Smooth muscle cell (in vitro differentiated cells): ENCODE results near the gene C6orf132. TPM values are rescaled to one million over a fixed set of nuclear protein-coding genes. Genes with fewer than 3 reads are reported as not detected.

Source experiments
- DNase-seq: peaks from one replicate; lab custom pipeline; 2025; ENCODE audit not compliant: unreplicated experiment; lab: John Stamatoyannopoulos, UW
- H2AFZ ChIP-seq: fragments of 200-600 bp; sonication (generic); 2 replicates; pipeline ENCODE4 v1.6.0; 2016; ENCODE audit warnings: antibody characterized with exemption, low read depth, mild to moderate bottlenecking
- H3F3A ChIP-seq: fragments of 200-600 bp; sonication (generic); 2 replicates; pipeline ENCODE4 v1.6.0; 2017; ENCODE audit warnings: antibody characterized with exemption, low read depth
- H3K27ac ChIP-seq: fragments of 200-600 bp; sonication (generic); 2 replicates; pipeline ENCODE4 v1.5.1; 2016; ENCODE audit warnings: low read depth, mild to moderate bottlenecking
- H3K27me3 ChIP-seq: fragments of 200-600 bp; sonication (generic); 2 replicates; pipeline ENCODE4 v1.6.1; 2016; ENCODE audit warnings: low read depth, mild to moderate bottlenecking
- H3K36me3 ChIP-seq: fragments of 200-600 bp; sonication (generic); 2 replicates; pipeline ENCODE4 v1.5.1; 2016; ENCODE audit warnings: low read depth
- H3K4me1 ChIP-seq: fragments of 200-600 bp; sonication (generic); 2 replicates; pipeline ENCODE4 v1.5.1; 2016; ENCODE audit warnings: low read depth
- H3K4me2 ChIP-seq: fragments of 200-600 bp; sonication (generic); 2 replicates; pipeline ENCODE4 v1.6.0; 2016; ENCODE audit warnings: mild to moderate bottlenecking
- H3K4me3 ChIP-seq: fragments of 200-600 bp; sonication (generic); 2 replicates; pipeline ENCODE4 v1.5.1; 2016; ENCODE audit warnings: mild to moderate bottlenecking
- H3K79me2 ChIP-seq: fragments of 200-600 bp; sonication (generic); 2 replicates; pipeline ENCODE4 v1.6.0; 2016; ENCODE audit warnings: low read depth, mild to moderate bottlenecking
- H3K9ac ChIP-seq: fragments of 200-600 bp; sonication (generic); 2 replicates; pipeline ENCODE4 v1.6.0; 2016; ENCODE audit warnings: low read depth
- H3K9me3 ChIP-seq: fragments of 200-600 bp; sonication (generic); replicated peaks from 2 replicates; pipeline ENCODE4 v1.5.1; 2016; ENCODE audit warnings: low read depth
- H4K20me1 ChIP-seq: fragments of 200-600 bp; sonication (generic); 2 replicates; pipeline ENCODE4 v1.6.0; 2016; ENCODE audit warnings: low read depth
- WGBS: methylation state at CpG from one replicate; pipeline ENCODE4 v1.1.7; 2016; ENCODE audit warnings: low lambda C conversion rate; 5-methylcytosine and 5-hydroxymethylcytosine counted together
- polyA plus RNA-seq: library from polyadenylated mRNA; unstranded; fragments of >200 nt; fragmentation: Nextera tagmentation; extraction: Ambion mirVana; gene quantifications from 2 replicates; pipeline ENCODE4 v1.2.1, GENCODE V29; 2016
- total RNA-seq: library from RNA; depleted of rRNA; stranded (reverse); fragments of >200 nt; gene quantifications from 2 replicates; pipeline ENCODE4 v1.2.3, GENCODE V29; 2014
- TF ChIP-seq, protein P1 (sequence below): fragments of 200-600 bp; sonication (generic); IDR thresholded peaks from 2 replicates; pipeline ENCODE4 v1.5.1; 2017; ENCODE audit warnings: borderline replicate concordance, mild to moderate bottlenecking, antibody characterized with exemption; ENCODE audit not compliant: insufficient read depth, poor library complexity, severe bottlenecking

The C6orf132 gene
- total and polyA plus RNA-seq, 2 experiments from 2014 or later = 1.4 to 4.9 TPM

DNA sequence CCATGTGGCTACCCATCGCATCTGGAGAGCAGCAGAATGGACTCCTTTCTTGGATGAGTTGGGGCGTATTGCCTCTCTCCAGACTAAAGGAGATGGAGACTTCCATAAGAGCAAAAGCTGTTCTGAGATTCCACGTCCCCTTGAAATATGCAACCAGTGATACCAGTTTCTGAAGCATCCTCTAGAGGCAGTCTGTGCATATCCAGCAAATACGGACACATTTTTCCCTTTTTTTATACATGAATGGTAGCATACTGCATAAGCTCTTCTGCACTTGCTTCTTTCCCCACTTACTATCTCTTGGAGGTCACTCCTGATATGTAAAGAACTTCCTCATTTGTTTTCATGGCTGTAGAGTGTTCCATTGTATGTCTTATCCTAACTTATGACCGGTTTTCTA is 57.5 kb downstream of the C6orf132 start:
- H3K27ac ChIP-seq = no peak overlapping the region
- H3K4me2 ChIP-seq = no peak overlapping the region
- no peaks in the 10 kb centered on the region for H3K36me3 ChIP-seq
- H3K4me1 ChIP-seq = no peaks in the 10 kb centered on the region
- H2AFZ ChIP-seq = no peak overlapping the region
- no peak for DNase-seq
- no peaks in the 10 kb centered on the region for H3K27me3 ChIP-seq
- no peaks in the 10 kb centered on the region for H3K79me2 ChIP-seq
- H4K20me1 ChIP-seq = no peaks in the 10 kb centered on the region
- WGBS = 78% methylated on average over 5 of the region's 5 CpGs
- H3K4me3 ChIP-seq = no peak overlapping the region
- H3K9ac ChIP-seq = no peak overlapping the region
- TF ChIP-seq, protein P1, sequence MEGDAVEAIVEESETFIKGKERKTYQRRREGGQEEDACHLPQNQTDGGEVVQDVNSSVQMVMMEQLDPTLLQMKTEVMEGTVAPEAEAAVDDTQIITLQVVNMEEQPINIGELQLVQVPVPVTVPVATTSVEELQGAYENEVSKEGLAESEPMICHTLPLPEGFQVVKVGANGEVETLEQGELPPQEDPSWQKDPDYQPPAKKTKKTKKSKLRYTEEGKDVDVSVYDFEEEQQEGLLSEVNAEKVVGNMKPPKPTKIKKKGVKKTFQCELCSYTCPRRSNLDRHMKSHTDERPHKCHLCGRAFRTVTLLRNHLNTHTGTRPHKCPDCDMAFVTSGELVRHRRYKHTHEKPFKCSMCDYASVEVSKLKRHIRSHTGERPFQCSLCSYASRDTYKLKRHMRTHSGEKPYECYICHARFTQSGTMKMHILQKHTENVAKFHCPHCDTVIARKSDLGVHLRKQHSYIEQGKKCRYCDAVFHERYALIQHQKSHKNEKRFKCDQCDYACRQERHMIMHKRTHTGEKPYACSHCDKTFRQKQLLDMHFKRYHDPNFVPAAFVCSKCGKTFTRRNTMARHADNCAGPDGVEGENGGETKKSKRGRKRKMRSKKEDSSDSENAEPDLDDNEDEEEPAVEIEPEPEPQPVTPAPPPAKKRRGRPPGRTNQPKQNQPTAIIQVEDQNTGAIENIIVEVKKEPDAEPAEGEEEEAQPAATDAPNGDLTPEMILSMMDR = no peak
- H3K9me3 ChIP-seq = no peaks in the 10 kb centered on the region
- H3F3A ChIP-seq = no peaks in the 10 kb centered on the region

DNA sequence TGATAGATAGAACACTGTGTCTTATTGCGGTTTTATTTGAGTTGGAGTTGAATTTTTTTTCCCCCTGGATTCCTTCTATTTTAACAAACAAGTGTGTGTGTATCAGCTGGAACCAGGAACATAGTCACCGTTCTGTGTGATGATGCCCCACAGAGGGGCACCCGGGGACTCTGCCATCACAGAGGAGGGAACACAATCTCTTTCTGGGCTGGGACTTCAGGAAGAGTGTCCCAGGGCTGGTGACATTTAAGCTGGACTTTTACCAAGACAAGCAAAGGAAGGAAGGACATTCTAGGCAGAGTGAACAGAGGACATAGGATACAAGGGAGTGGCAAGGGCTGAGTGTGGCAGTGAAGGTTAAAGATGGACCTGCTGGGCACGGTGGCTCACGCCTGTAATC is 58.9 kb downstream of the C6orf132 start:
- Histone ChIP-seq H3K9ac (no peak overlapping the region), H3K27me3 (no peaks in the 10 kb centered on the region), H3K9me3 (no peaks in the 10 kb centered on the region), H3K4me3 (no peak overlapping the region), H3K36me3 (no peaks in the 10 kb centered on the region), H3K79me2 (no peaks in the 10 kb centered on the region), H4K20me1 (no peaks in the 10 kb centered on the region), H3K4me2 (no peak overlapping the region), H2AFZ (no peak overlapping the region), H3K27ac (no peak overlapping the region), H3F3A (no peaks in the 10 kb centered on the region), H3K4me1 (no peaks in the 10 kb centered on the region)
- no peak for DNase-seq
- 94% methylated on average over 5 of the region's 5 CpGs for WGBS
- TF ChIP-seq, protein P1 = no peak

DNA sequence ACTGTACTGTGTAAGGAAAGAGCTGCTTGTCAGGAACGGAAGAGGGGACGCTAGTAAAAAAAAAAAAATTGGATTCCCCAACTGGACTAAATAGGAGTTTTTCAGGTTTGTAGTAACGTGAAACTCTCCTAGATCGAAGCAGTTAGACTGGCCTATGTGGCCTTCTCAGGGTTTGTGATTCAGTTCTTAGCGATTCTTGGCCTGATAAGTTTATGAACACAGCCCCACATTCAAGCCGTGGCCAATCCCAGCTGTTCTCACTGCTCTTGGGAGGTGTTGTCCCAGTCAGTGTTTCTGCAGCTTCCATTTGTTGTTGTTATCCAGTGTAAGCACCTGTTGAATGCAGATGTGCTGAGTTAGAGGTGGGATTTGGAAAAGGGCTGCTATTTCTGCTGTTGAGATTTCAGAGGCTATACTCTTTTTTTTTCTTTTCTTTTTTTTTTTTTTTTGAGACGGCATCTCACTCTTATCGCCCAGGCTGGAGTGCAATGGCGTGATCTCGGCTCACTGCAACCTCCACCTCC is 62.4 kb downstream of the C6orf132 start:
- H3K4me3 ChIP-seq = no peak overlapping the region
- TF ChIP-seq, protein P1 = no peak
- no peaks in the 10 kb centered on the region for H3K27me3 ChIP-seq
- no peak overlapping the region for H3K27ac ChIP-seq
- no peaks in the 10 kb centered on the region for H3K79me2 ChIP-seq
- H3K4me2 ChIP-seq = no peak overlapping the region
- WGBS = 97% methylated on average over 10 of the region's 10 CpGs
- H3K36me3 ChIP-seq = no peaks in the 10 kb centered on the region
- H3K9me3 ChIP-seq = no peaks in the 10 kb centered on the region
- no peaks in the 10 kb centered on the region for H3K4me1 ChIP-seq
- DNase-seq = no peak
- H4K20me1 ChIP-seq = no peaks in the 10 kb centered on the region
- no peaks in the 10 kb centered on the region for H3F3A ChIP-seq
- no peak overlapping the region for H2AFZ ChIP-seq
- no peak overlapping the region for H3K9ac ChIP-seq

DNA sequence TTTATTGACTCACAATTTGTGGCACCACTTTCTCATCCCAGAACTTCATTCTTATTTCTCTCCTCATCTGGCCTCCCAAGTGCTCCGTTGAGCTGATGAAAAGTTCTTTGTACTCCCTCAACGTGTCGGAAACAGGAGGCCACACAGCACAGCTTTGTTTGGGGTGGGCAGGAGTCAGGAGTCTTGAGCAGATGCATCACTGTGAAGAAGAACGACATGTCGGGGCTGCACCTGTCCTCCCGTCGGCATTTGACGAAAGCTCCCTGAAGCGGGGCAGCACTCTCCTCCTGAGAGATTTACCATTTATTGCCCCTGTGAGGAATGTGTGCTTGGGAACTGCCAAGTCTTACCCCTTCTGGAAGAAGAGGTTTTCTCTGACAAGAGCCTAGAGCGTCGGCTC is 64.0 kb downstream of the C6orf132 start:
- H3K4me3 ChIP-seq = no peak overlapping the region
- H3K9ac ChIP-seq = no peak overlapping the region
- no peaks in the 10 kb centered on the region for H3K27me3 ChIP-seq
- H3K36me3 ChIP-seq = no peaks in the 10 kb centered on the region
- no peak for DNase-seq
- no peaks in the 10 kb centered on the region for H3K9me3 ChIP-seq
- no peaks in the 10 kb centered on the region for H3K79me2 ChIP-seq
- H3K4me2 ChIP-seq = no peak overlapping the region
- H2AFZ ChIP-seq = no peak overlapping the region
- no peaks in the 10 kb centered on the region for H4K20me1 ChIP-seq
- TF ChIP-seq, protein P1 = no peak
- 96% methylated on average over 11 of the region's 11 CpGs for WGBS
- H3K27ac ChIP-seq = no peak overlapping the region
- H3K4me1 ChIP-seq = no peaks in the 10 kb centered on the region
- H3F3A ChIP-seq = no peaks in the 10 kb centered on the region
